Measurements from ENCODE around the gene LZTR1.
A peak's percentile ranks its signal among the peaks of the same experiment; 100 is the strongest.

DNA sequence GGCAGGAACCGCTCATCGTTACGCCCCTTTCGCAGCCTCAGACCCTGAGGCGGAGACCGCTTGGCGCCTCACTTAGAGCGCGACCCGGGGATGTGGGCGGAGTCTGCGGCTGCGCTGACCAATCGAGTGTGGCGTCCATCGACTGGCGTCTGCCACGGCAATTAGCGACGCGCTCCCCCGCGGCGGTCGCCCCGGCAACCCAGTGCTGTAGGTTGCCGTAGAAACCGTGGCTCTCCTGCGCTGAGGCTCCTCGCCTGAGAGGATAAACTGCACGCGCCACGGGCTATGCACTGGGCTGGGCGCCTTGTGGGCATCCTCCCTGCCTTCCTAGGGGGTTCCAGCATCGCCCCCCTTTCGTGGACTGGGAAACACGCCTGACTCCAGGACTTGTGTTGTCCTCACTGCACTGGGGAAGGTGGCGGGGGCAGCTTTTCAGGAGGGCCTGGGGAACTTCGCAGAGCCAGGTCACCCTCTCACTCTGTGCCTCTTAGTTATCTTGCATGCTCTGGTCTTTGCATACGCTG is 32.2 kb downstream of the LZTR1 start:
- TF ChIP-seq, protein P1, sequence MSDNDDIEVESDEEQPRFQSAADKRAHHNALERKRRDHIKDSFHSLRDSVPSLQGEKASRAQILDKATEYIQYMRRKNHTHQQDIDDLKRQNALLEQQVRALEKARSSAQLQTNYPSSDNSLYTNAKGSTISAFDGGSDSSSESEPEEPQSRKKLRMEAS (IDR thresholded peaks at IDR 0.05; ENCODE audit: insufficient read depth, insufficient read length): peak; percentile 46
- TF ChIP-seq, protein P2, sequence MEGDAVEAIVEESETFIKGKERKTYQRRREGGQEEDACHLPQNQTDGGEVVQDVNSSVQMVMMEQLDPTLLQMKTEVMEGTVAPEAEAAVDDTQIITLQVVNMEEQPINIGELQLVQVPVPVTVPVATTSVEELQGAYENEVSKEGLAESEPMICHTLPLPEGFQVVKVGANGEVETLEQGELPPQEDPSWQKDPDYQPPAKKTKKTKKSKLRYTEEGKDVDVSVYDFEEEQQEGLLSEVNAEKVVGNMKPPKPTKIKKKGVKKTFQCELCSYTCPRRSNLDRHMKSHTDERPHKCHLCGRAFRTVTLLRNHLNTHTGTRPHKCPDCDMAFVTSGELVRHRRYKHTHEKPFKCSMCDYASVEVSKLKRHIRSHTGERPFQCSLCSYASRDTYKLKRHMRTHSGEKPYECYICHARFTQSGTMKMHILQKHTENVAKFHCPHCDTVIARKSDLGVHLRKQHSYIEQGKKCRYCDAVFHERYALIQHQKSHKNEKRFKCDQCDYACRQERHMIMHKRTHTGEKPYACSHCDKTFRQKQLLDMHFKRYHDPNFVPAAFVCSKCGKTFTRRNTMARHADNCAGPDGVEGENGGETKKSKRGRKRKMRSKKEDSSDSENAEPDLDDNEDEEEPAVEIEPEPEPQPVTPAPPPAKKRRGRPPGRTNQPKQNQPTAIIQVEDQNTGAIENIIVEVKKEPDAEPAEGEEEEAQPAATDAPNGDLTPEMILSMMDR (IDR thresholded peaks at IDR 0.05; ENCODE audit: extremely low read depth in 1 of 2, insufficient read depth in 1 of 2, low read depth in 1 of 2, low read length in 2 of 2): no peak
- TF ChIP-seq EZH2 (IDR thresholded peaks at IDR 0.05; ENCODE audit: borderline replicate concordance, low read depth, low read length, severe bottlenecking) (no peak), POLR2A (IDR thresholded peaks at IDR 0.05; ENCODE audit: low read depth, low read length) (no peak), POLR2AphosphoS5 (IDR thresholded peaks at IDR 0.05; ENCODE audit: insufficient read depth, low read depth, low read length) (no peak), FOS (IDR thresholded peaks at IDR 0.05; ENCODE audit: borderline replicate concordance, insufficient read depth, low read length) (no peak), JUN (IDR thresholded peaks at IDR 0.05; ENCODE audit: borderline replicate concordance, insufficient read depth, insufficient read length, low read depth) (no peak), MYC (IDR thresholded peaks at IDR 0.05; ENCODE audit: low read depth, low read length) (no peak), GATA2 (IDR thresholded peaks at IDR 0.05; ENCODE audit: insufficient read depth, insufficient read length, low read depth, low read length) (no peak)

Measured in endothelial cell of umbilical vein (primary cell).